LHCN-M2 (cell line): ENCODE results near the gene TOP3A. TPM values are rescaled to one million over a fixed set of nuclear protein-coding genes. Genes with fewer than 3 reads are reported as not detected.
"Not testable (repeated sequence)": the region's sequence is repeated elsewhere in the genome, so short reads cannot be mapped to it uniquely, and the experiment has no call there.

Experiments used
- DNase-seq: peaks from one replicate; pipeline ENCODE4 v3.0.0-alpha.2; 2012; ENCODE audit warnings: low read depth
- total RNA-seq: library from RNA; depleted of rRNA; stranded (reverse); fragments of >200 nt; gene quantifications from 2 replicates; pipeline ENCODE4 v1.2.3, GENCODE V29; 2014

The TOP3A gene
- total RNA-seq, 1 experiment from 2014 or later = 46.4 TPM

DNA sequence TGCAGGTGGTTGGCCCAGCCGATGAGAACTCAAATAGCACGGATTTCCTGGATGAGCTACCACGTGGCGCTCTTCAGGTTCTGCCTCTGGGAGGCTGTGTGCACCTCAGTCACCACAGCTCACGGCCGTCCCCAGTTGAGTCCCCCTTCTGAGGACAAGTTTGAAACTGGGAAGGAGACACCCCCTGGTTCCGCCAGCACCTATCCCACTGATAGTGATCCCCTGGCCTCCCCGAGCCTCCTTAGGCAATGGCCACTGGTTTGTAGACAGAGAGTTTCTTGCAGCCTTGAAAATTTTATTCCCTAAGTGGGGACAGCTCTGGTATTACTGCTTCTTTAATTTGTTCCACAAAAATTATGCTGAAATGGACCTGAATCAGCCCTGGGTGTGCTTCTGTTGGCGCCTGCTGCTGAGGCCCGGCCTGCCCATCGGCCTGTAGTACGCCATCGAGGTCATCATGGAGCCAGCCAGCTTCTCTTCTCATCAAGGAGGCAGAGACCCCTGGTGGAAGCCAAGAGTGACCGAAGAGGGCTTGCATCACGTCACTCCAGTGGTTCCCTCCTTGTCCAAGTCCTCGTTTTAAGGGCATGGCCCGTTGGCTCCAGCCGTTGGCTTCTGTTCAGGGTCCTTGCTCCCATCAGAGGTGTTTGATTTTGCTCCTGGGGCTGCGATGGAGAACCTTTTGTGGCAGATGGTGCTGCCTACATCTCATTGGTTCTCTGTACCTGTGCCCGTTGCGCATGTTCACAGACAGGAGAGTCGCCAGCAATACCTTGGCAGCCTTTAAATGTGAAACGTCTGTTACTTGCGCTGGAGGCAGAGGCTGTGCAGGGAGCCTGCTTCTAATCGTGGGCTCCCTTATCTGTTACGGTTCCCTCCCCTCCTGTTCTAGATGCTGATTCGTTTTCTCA, 9.6 kb upstream of the TOP3A start:
- DNase-seq = no peak

DNA sequence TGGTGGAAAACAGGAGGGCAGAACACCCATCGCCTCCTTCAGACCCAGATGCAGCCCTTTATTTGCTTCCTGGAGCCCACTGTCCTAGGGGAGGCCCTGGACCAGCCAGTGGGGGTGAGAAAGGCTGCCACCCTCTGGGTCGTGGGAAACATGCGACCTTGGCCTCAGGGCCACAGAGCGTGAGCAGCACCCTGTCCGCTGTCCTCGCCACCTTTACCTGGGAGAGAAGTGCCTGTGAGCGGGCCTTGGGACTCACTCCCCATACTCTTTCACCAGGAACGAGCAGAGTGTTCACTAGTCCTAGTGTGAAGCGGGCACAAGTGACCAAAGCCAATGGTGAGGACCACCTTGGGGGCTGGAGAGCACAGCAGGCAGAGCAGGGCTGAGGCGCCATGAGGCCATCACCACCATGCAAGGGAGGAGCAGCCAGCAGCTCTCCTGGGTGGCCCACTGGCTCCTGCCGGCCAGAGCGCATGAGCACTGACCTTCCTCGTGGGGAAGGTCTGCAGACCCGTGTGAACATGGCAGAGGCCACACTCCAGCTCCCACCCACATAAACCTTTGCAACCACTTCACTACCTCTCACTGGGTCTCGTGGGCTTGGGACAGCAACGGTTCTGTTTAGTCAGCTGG, 8.8 kb upstream of the TOP3A start:
- no peak for DNase-seq

GRCh38 chr17:18323007-18323406, 8.2 kb upstream of the TOP3A start:
- peak; percentile 42 for DNase-seq

DNA sequence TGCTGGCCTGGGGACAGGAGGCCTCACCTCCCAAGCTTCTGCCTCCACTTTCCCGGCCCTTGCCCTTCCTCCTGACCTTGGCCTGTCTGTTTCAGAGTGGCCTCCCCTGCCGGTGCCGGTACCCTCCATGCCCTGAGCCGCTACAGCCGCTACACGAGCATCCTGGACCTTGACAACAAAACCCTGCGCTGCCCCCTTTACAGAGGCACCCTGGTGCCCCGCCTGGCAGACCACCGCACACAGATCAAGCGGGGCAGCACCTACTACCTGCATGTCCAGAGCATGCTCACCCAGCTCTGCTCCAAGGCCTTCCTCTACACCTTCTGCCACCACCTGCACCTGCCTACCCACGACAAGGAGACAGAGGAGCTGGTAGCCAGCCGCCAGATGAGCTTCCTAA, 7.7 kb upstream of the TOP3A start:
- no peak for DNase-seq

DNA sequence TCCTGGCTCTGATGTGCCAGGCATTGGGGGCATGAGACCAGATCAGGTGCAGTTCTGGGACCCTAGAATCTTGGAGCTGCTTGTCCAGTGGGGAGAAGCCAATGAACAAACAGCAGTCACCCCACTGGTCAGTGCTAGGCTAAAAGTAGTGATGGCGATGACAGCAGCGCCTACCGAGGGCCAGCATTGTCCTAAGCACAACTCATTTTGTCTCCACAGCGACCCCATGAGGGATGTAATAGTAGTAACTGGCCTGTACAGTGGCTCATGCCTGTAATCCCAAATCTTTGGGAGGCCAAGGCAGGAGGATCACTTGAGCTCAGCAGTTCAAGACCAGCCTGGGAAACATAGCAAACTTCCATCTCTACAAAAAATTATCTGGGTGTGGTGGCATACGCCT, 6.5 kb upstream of the TOP3A start:
- DNase-seq = peak; percentile 10

GRCh38 chr17:18320301-18320700, 5.5 kb upstream of the TOP3A start:
- DNase-seq = no peak

GRCh38 chr17:18319604-18320256, 4.9 kb upstream of the TOP3A start:
- peak; percentile 13 for DNase-seq

DNA sequence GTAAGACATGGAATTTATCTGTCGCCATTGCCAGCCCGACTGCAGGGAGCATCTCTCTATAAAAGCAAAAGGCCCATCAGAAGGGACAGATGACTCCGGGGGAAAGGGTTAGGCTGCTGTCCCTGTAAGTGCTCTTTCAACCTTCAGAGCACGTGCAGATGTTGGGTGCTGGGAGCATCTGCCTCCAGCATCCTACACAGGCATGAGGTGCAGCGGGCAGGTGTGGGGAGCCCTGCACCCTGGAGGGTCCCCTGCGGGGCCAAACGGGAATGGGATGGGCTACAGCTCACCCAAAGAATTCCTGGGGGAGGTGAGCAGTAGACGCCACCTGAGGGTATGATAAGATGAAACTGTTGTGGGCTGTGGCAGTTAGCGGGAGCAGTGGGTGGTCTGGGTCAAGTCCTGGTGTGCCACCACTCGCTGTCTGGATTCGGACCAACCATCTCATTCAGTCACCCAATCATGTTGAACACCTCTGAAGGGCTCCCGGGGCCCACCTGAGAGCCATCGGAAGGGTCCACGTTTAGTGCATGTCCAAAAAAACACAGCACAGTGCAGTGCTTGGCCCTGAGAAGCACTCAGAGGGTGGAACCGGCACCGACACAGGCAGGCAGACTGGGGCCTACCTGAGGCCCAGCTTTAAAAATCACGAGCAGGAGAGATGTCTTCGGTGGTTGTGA, 4.1 kb upstream of the TOP3A start:
- DNase-seq = no peak

GRCh38 chr17:18318117-18318516, 3.3 kb upstream of the TOP3A start:
- no peak for DNase-seq

- no peak for DNase-seq
These were observed 1.2 kb upstream of the TOP3A start for GRCh38 chr17:18315961-18316360.

DNA sequence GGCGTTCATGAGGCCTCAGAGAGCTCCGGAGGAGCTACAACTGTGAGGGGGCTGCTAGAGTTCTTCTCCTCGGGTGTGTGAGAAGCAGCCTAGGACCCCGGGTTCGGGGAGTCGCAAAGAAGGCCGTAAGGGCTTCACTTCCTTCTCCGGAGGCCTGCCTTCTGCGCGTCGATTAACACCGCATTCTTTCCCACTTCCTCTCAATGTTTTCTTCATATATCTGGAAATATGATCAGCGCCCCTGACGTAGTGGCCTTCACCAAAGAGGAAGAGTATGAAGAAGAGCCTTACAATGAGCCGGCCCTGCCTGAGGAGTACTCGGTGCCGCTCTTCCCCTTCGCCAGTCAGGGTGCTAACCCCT, 748 bp upstream of the TOP3A start:
- DNase-seq = no peak

GRCh38 chr17:18314059-18314730, 599 bp downstream of the TOP3A start:
- peak; percentile 11 for DNase-seq

- no peak for DNase-seq
These were observed 5.6 kb downstream of the TOP3A start for GRCh38 chr17:18309202-18309601.

GRCh38 chr17:18303206-18303605, 11.6 kb downstream of the TOP3A start:
- DNase-seq = not testable (repeated sequence)

- DNase-seq = no peak
These were observed 13.9 kb downstream of the TOP3A start for GRCh38 chr17:18300725-18301480.

DNA sequence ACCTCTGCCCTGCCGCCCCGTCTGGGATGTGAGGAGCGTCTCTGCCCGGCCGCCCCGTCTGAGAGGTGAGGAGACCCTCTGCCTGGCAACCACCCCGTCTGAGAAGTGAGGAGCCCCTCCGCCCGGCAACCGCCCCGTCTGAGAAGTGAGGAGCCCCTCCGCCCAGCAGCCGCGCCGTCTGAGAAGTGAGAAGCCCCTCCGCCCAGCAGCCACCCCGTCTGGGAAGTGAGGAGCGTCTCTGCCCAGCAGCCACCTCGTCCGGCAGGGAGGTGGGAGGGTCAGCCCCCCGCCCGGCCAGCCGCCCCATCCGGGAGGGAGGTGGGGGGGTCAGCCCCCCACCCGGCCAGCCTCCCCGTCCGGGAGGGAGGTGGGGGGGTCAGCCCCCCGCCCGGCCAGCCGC, 16.7 kb downstream of the TOP3A start:
- not testable (repeated sequence) for DNase-seq

- DNase-seq = no peak
These were observed 22.9 kb downstream of the TOP3A start for GRCh38 chr17:18291718-18292540.

DNA sequence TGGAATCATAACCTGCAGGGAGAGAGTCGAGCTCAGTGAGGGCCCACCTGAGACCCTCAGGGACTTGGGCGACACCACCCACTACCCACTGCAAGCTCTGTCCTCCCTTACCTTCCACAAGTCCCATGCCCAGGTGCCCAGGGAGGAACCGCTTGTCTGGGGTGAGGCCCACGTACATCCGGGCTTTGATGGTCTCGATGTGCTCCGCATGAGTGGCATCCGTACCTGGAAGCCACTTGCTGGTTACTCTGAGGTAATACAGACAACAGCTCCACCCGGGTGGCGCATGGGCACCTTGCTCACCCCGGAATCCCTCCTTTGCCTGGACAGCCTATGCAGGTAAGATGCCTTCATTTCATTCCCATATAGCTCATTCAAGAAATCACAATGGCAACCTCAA, 29.5 kb downstream of the TOP3A start:
- DNase-seq = no peak

DNA sequence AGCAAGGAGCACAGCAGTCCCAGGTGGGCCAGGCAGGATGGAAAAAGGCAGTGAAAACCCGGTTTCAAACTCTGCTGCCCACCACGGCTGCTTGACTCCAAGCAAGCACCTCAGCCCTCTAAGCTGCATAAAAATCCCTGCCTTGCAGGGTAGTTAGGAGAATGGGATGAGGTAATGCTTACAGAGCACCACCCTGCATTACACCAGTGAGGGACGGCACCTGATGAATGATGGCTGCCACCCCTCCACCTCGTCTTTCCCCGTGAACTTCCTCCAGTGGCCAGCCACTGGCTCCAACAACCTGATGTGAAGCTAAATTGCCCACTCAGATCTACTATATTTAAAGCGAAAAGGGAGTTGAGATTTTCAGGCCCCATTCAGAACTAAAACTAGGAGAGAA, 33.0 kb downstream of the TOP3A start:
- DNase-seq = no peak
